ENCODE results near the gene KDM5B. TPM values are rescaled to one million over a fixed set of nuclear protein-coding genes. Genes with fewer than 3 reads are reported as not detected.
A peak's percentile ranks its signal among the peaks of the same experiment; 100 is the strongest.

Gene KDM5B
- total RNA-seq, 1 experiment from 2014 or later: 86.7 TPM

DNA sequence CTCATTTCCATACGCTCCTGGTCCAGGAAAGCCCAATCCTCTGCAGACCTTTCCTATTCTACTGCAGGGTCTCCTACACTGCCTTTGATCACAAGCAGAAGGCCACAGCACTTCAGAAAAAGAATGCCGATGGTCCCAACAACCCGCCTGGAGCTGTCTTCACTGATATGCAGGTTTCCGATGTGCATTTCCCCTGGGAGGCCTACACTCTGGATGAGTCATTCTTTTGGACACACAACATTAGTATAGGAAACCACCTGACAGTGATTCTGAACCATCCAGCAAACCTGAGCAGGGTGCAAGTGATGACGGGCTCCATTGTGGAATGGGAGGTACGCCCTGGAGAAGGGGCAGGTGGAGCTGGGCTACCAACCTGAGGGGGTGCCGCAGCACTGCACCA lies 17.5 kb upstream of the KDM5B start:
- intact Hi-C loops (cut with micrococcal nuclease; ENCODE audit: unreplicated experiment): no loop called here
- H3K36me3 Mint-ChIP-seq (ENCODE audit: insufficient read depth, unreplicated experiment): no peaks in the 10 kb centered on the region
- no peak for DNase-seq
- H3K27ac Mint-ChIP-seq (ENCODE audit: unreplicated experiment): no peak overlapping the region
- peaks cover 9% of the 10 kb centered on the region for H3K4me1 Mint-ChIP-seq (ENCODE audit: low read depth, unreplicated experiment)
- BruUV-seq (replicated peaks): no TSS peak
- peaks cover 34% of the 10 kb centered on the region for H3K27me3 Mint-ChIP-seq (ENCODE audit: unreplicated experiment)
- H3K4me3 Mint-ChIP-seq (ENCODE audit: low read depth, unreplicated experiment): no peak overlapping the region
- H3K9me3 Mint-ChIP-seq (ENCODE audit: low read depth, unreplicated experiment): no peaks in the 10 kb centered on the region
- TF ChIP-seq, protein P1, sequence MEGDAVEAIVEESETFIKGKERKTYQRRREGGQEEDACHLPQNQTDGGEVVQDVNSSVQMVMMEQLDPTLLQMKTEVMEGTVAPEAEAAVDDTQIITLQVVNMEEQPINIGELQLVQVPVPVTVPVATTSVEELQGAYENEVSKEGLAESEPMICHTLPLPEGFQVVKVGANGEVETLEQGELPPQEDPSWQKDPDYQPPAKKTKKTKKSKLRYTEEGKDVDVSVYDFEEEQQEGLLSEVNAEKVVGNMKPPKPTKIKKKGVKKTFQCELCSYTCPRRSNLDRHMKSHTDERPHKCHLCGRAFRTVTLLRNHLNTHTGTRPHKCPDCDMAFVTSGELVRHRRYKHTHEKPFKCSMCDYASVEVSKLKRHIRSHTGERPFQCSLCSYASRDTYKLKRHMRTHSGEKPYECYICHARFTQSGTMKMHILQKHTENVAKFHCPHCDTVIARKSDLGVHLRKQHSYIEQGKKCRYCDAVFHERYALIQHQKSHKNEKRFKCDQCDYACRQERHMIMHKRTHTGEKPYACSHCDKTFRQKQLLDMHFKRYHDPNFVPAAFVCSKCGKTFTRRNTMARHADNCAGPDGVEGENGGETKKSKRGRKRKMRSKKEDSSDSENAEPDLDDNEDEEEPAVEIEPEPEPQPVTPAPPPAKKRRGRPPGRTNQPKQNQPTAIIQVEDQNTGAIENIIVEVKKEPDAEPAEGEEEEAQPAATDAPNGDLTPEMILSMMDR (IDR thresholded peaks at IDR 0.05; ENCODE audit: unreplicated experiment): no peak
- CTCF ChIA-PET: no interaction called here

DNA sequence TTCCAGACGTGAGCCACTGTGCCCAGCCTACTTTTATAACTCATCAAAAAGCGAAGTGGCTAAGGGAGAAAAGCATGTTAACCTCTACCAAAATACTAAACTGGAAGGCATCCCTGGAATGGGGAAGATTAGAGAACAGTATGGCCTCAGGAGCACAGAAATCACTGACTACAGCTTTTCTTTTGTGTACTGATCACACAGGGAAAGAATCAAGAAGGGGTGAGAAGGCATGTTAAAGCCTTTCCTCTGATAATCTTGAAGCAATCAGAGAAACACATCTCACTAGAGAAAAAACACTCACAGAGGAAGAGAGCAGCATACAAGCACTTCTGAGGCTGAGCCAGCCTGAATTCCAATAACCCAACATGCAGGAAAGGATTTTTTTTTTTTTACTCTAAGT lies 13.2 kb upstream of the KDM5B start:
- intact Hi-C loops (cut with micrococcal nuclease; ENCODE audit: unreplicated experiment): no loop called here
- no TSS peak for BruUV-seq (replicated peaks)
- Mint-ChIP-seq H3K27me3 (ENCODE audit: unreplicated experiment) (peaks cover 43% of the 10 kb centered on the region), H3K4me3 (ENCODE audit: low read depth, unreplicated experiment) (no peak overlapping the region), H3K4me1 (ENCODE audit: low read depth, unreplicated experiment) (no peaks in the 10 kb centered on the region), H3K9me3 (ENCODE audit: low read depth, unreplicated experiment) (no peaks in the 10 kb centered on the region), H3K27ac (ENCODE audit: unreplicated experiment) (no peak overlapping the region), H3K36me3 (ENCODE audit: insufficient read depth, unreplicated experiment) (no peaks in the 10 kb centered on the region)
- TF ChIP-seq, protein P1 (IDR thresholded peaks at IDR 0.05; ENCODE audit: unreplicated experiment): no peak
- CTCF ChIA-PET: interaction anchor here (0.5 to 0.7 kb wide), 5 partner anchors 11 to 834 kb away, joined by 3 to 8 read pairs (median 3); no protein-coding TSS in a partner anchor
- DNase-seq: peak; percentile 5

DNA sequence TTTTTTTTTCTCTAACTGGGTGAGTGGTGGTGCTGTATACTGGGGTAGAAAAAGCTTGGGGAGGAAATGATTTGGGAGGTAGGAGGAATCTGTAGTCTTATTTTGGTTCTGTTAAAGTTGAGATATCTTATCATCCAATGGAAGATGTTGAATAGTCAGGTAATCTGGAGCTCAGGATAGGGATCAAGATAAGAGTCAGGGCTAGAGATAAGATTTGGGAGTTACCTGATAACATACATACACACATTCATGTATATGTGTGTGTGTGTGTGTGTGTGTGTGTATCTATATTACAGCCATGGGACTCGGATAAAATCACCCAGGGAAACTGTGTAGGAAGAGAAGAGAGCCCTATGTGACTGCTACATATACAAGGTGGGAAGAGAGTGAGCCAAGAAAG lies 10.6 kb upstream of the KDM5B start:
- no TSS peak for BruUV-seq (replicated peaks)
- Mint-ChIP-seq H3K4me3 (ENCODE audit: low read depth, unreplicated experiment) (no peak overlapping the region), H3K4me1 (ENCODE audit: low read depth, unreplicated experiment) (no peaks in the 10 kb centered on the region), H3K9me3 (ENCODE audit: low read depth, unreplicated experiment) (no peaks in the 10 kb centered on the region), H3K27me3 (ENCODE audit: unreplicated experiment) (peaks cover 26% of the 10 kb centered on the region), H3K36me3 (ENCODE audit: insufficient read depth, unreplicated experiment) (no peaks in the 10 kb centered on the region), H3K27ac (ENCODE audit: unreplicated experiment) (no peak overlapping the region)
- intact Hi-C loops (cut with micrococcal nuclease; ENCODE audit: unreplicated experiment): no loop called here
- no peak for DNase-seq
- CTCF ChIA-PET: no interaction called here
- TF ChIP-seq, protein P1 (IDR thresholded peaks at IDR 0.05; ENCODE audit: unreplicated experiment): no peak

DNA sequence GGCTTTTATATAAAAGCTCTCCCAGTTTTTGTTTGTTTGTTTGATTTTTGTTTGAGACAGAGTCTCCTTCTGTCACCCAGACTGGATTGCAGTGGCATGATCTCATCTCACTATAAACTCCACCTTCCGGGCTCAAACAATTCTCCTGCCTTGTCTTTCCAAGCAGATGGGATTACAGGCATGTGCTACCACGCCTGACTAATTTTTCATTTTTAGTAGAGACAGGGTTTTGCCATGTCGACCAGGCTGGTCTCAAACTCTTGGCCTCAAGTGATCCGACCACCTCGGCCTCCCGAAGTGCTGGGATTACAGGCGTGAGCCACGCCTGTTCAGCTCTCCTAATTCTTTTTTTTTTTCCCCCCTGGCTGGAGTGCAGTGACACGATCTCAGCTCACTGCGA lies 6.9 kb upstream of the KDM5B start:
- Mint-ChIP-seq H3K4me1 (ENCODE audit: low read depth, unreplicated experiment) (peaks cover 16% of the 10 kb centered on the region), H3K27me3 (ENCODE audit: unreplicated experiment) (peaks cover 25% of the 10 kb centered on the region), H3K9me3 (ENCODE audit: low read depth, unreplicated experiment) (no peaks in the 10 kb centered on the region), H3K4me3 (ENCODE audit: low read depth, unreplicated experiment) (no peak overlapping the region), H3K36me3 (ENCODE audit: insufficient read depth, unreplicated experiment) (peaks cover 23% of the 10 kb centered on the region), H3K27ac (ENCODE audit: unreplicated experiment) (no peak overlapping the region)
- TF ChIP-seq, protein P1 (IDR thresholded peaks at IDR 0.05; ENCODE audit: unreplicated experiment): no peak
- CTCF ChIA-PET: no interaction called here
- DNase-seq: no peak
- no TSS peak for BruUV-seq (replicated peaks)
- intact Hi-C loops (cut with micrococcal nuclease; ENCODE audit: unreplicated experiment): no loop called here
